Measurements from ENCODE around the gene EXOC6B.

EXOC6B gene

DNA sequence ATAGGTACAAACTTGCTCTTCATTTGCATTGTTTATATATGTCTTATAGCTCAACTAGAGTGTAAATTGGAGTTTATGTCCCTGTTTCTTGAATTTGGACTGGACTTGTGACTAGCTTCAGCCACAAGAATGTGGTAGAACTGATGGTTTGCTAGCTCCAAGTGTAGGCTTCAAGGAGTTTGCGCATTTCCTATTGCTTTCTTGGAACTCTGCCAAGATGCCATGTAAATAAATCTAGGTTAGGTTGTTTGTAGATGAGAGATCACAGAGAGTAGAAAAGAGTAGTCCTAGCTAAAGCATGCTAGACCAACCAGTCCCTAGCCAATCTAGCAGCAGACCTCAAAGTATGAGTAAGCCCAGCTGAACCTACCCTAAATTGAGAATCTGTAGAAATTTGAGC, 495.2 kb downstream of the EXOC6B start:
- FAIRE-seq (no peak), DNase-seq (ENCODE audit: insufficient read length, low spot score) (no peak)
- TF ChIP-seq SPI1 (IDR thresholded peaks at IDR 0.05; ENCODE audit: low read depth, low read length): no peak
- no peak for TF ChIP-seq POLR2A (IDR thresholded peaks at IDR 0.05; ENCODE audit: low read depth, low read length)
- no peak for TF ChIP-seq POU2F2 (IDR thresholded peaks at IDR 0.05; ENCODE audit: low read depth, low read length)
- TF ChIP-seq TAF1 (IDR thresholded peaks at IDR 0.05; ENCODE audit: low read depth, low read length): no peak
- TF ChIP-seq PAX5 (IDR thresholded peaks at IDR 0.05; ENCODE audit: insufficient read depth, low read length, severe bottlenecking): no peak
- TF ChIP-seq POLR2AphosphoS5 (IDR thresholded peaks at IDR 0.05; ENCODE audit: low read depth, low read length): no peak

DNA sequence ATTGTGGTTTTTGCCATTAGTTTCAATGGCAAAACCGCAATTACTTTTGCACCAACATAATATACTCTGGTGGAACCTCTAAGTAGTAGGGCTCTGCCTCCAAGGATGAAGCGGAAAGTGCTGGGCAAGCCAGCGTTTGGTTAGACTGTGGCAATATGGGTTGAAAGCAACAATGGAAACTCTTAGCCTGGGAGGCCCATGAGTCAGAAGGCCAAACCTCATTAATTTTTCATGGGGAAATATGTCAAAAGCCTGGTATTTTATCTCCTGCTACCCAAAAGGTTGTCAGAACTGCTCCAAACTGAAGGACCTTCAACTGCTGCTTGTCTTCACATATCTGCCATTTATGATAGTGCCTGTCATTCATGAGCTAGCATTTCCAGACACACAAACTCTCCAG, 499.1 kb downstream of the EXOC6B start:
- TF ChIP-seq SPI1 (IDR thresholded peaks at IDR 0.05; ENCODE audit: low read depth, low read length) (no peak), TAF1 (IDR thresholded peaks at IDR 0.05; ENCODE audit: low read depth, low read length) (no peak), POU2F2 (IDR thresholded peaks at IDR 0.05; ENCODE audit: low read depth, low read length) (no peak), PAX5 (IDR thresholded peaks at IDR 0.05; ENCODE audit: insufficient read depth, low read length, severe bottlenecking) (no peak), POLR2A (IDR thresholded peaks at IDR 0.05; ENCODE audit: low read depth, low read length) (no peak), POLR2AphosphoS5 (IDR thresholded peaks at IDR 0.05; ENCODE audit: low read depth, low read length) (no peak)
- DNase-seq (ENCODE audit: insufficient read length, low spot score) (no peak), FAIRE-seq (no peak)

DNA sequence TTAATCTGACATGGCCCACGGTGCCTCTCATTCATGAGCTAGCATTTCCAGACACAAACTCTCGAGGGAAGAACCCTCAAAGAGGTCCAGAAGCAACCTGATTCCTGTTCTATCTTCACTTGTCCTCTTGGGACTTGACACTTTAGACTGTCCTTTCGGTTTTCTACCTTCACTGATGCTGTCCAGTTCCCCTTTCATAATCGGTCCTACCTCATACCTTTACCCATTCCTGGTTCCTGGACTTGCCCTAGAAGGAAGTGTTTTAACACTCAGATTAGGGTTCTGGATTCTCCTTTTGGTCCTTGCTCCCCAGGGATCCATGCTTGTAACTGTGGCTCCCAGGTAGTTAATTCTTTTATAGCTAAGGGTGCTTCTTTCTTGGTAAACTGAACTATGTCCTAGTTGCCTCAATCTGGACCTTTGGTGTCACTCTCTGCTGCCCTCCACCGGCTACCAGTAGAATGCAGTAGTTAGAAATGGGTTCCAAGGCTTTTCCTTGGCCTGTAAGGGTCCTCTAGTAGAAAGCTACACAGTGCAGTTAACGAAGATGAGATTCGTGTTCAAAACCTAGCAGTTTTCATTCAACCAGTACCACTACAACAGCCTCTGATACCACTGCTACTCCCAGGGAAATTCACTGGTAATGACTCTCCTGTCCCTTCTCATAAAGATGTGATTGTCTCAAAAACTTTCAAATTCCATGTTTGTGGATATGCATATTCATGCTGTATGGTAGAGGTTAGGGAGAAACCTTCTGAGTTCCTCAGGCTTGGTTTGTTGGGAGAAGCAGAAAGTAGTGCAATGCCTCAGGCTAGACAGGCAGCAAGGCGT, 500.0 kb downstream of the EXOC6B start:
- DNase-seq (ENCODE audit: insufficient read length, low spot score) (no peak), FAIRE-seq (no peak)
- no peak for TF ChIP-seq PAX5 (IDR thresholded peaks at IDR 0.05; ENCODE audit: insufficient read depth, low read length, severe bottlenecking)
- no peak for TF ChIP-seq TAF1 (IDR thresholded peaks at IDR 0.05; ENCODE audit: low read depth, low read length)
- no peak for TF ChIP-seq SPI1 (IDR thresholded peaks at IDR 0.05; ENCODE audit: low read depth, low read length)
- TF ChIP-seq POLR2A (IDR thresholded peaks at IDR 0.05; ENCODE audit: low read depth, low read length): no peak
- TF ChIP-seq POLR2AphosphoS5 (IDR thresholded peaks at IDR 0.05; ENCODE audit: low read depth, low read length): no peak
- TF ChIP-seq POU2F2 (IDR thresholded peaks at IDR 0.05; ENCODE audit: low read depth, low read length): no peak

DNA sequence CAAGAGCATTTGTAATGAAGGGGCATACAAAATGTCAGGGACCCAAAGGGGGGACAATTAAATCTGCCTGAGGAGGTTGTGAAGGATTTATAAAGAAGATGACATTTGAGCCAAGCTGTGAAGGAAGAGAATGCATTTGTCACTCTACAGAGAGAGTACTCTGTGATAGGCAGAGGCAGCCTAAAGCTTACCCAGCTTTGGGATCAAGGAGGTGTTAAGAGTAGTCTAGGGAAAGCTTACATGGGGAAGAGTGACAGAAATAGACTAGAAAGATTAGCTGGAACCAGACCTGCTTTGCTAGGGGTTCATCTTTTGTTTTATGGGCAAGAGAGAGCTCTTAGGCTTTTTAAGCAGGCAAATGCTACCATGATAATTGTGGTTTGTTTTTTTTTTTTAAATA, 509.1 kb downstream of the EXOC6B start:
- FAIRE-seq: no peak
- DNase-seq (ENCODE audit: insufficient read length, low spot score): no peak
- TF ChIP-seq POU2F2 (IDR thresholded peaks at IDR 0.05; ENCODE audit: low read depth, low read length) (no peak), TAF1 (IDR thresholded peaks at IDR 0.05; ENCODE audit: low read depth, low read length) (no peak), SPI1 (IDR thresholded peaks at IDR 0.05; ENCODE audit: low read depth, low read length) (no peak), POLR2AphosphoS5 (IDR thresholded peaks at IDR 0.05; ENCODE audit: low read depth, low read length) (no peak), POLR2A (IDR thresholded peaks at IDR 0.05; ENCODE audit: low read depth, low read length) (no peak), PAX5 (IDR thresholded peaks at IDR 0.05; ENCODE audit: insufficient read depth, low read length, severe bottlenecking) (no peak)

DNA sequence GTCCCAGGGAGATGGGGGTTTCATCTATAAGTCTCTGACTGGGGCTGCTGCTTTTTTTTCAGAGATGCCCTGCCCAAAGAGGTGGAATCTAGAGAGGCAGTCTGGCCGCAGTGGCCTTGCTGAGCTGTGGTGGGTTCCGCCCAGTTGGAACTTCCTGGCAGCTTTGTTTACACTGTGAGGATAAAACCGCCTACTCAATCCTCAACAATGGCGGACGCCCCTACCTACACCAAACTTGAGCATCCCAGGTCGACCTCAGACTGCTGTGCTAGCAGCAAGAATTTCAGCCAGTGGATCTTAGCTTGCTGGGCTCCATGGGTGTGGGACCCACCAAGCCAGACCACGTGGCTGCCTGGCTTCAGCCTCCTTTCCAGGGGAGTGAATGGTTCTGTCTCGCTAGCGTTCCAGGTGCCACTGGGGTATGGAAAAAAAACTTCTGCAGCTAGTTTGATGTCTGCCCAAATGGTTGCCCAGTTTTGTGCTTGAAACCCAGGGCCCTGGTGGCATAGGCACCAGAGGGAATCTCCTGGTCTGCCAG, 525.6 kb downstream of the EXOC6B start:
- DNase-seq (ENCODE audit: insufficient read length, low spot score): no peak
- TF ChIP-seq POU2F2 (IDR thresholded peaks at IDR 0.05; ENCODE audit: low read depth, low read length): no peak
- no peak for TF ChIP-seq POLR2A (IDR thresholded peaks at IDR 0.05; ENCODE audit: low read depth, low read length)
- TF ChIP-seq TAF1 (IDR thresholded peaks at IDR 0.05; ENCODE audit: low read depth, low read length): no peak
- TF ChIP-seq PAX5 (IDR thresholded peaks at IDR 0.05; ENCODE audit: insufficient read depth, low read length, severe bottlenecking): no peak
- no peak for TF ChIP-seq SPI1 (IDR thresholded peaks at IDR 0.05; ENCODE audit: low read depth, low read length)
- TF ChIP-seq POLR2AphosphoS5 (IDR thresholded peaks at IDR 0.05; ENCODE audit: low read depth, low read length): no peak
- no peak for FAIRE-seq

DNA sequence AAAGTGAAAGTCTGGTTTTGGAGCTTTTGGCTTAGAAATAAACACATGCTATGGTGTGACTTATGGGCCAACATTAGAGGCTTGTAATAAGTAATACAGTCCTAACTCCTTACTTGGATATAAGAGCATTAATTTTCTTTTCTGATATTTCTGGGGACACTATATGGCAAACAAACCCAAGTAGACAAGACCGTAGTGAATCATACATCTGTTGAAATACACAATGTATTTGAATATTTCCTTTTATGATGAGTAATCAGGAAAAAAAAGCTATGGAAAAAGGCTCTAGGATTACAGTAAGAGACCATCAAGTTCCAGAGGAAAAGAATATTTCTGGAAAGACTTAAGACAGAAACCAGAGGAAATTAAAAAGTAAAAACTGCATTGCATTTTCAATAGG, 532.2 kb downstream of the EXOC6B start:
- TF ChIP-seq POLR2AphosphoS5 (IDR thresholded peaks at IDR 0.05; ENCODE audit: low read depth, low read length) (no peak), POU2F2 (IDR thresholded peaks at IDR 0.05; ENCODE audit: low read depth, low read length) (no peak), POLR2A (IDR thresholded peaks at IDR 0.05; ENCODE audit: low read depth, low read length) (no peak), PAX5 (IDR thresholded peaks at IDR 0.05; ENCODE audit: insufficient read depth, low read length, severe bottlenecking) (no peak), SPI1 (IDR thresholded peaks at IDR 0.05; ENCODE audit: low read depth, low read length) (no peak), TAF1 (IDR thresholded peaks at IDR 0.05; ENCODE audit: low read depth, low read length) (no peak)
- FAIRE-seq: no peak
- no peak for DNase-seq (ENCODE audit: insufficient read length, low spot score)

DNA sequence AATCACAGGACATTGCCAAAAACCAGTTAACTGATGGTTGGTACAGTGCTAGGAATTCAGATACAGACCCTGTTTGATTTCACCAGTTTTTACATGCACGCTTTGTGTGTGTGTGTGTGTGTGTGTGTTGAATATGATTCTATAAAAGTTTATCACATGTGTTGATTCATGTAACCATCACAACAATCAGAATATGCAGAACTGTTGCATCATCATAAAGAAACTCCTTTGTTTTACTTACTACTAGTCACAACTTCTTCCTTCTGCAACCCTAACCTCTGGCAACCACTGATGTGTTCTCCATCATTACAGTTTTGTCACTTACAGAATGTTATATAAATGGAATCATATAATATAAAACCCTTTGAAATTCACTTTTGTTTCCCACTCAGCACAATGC, 533.4 kb downstream of the EXOC6B start:
- DNase-seq (ENCODE audit: insufficient read length, low spot score) (no peak), FAIRE-seq (no peak)
- TF ChIP-seq POLR2AphosphoS5 (IDR thresholded peaks at IDR 0.05; ENCODE audit: low read depth, low read length) (no peak), POU2F2 (IDR thresholded peaks at IDR 0.05; ENCODE audit: low read depth, low read length) (no peak), TAF1 (IDR thresholded peaks at IDR 0.05; ENCODE audit: low read depth, low read length) (no peak), POLR2A (IDR thresholded peaks at IDR 0.05; ENCODE audit: low read depth, low read length) (no peak), SPI1 (IDR thresholded peaks at IDR 0.05; ENCODE audit: low read depth, low read length) (no peak), PAX5 (IDR thresholded peaks at IDR 0.05; ENCODE audit: insufficient read depth, low read length, severe bottlenecking) (no peak)

DNA sequence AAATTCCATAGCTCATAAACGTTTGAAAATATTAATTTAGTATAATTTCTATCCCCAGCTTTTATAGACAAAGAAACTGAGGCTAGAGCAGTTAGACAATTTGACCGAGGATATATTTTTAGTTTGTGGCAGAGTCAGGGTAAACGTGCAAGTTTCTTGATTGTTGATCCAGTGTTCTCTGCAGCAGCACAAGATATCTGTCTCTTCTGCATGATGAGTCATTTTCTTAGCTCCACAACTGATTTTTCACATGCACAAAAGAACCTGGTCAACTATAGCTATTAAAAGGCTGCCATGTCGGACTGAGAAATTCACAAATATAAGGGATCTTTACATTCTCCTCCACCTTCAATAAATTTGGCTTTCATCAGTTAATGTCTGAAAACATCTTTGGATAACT, 534.8 kb downstream of the EXOC6B start:
- FAIRE-seq (no peak), DNase-seq (ENCODE audit: insufficient read length, low spot score) (no peak)
- TF ChIP-seq TAF1 (IDR thresholded peaks at IDR 0.05; ENCODE audit: low read depth, low read length) (no peak), POU2F2 (IDR thresholded peaks at IDR 0.05; ENCODE audit: low read depth, low read length) (no peak), POLR2AphosphoS5 (IDR thresholded peaks at IDR 0.05; ENCODE audit: low read depth, low read length) (no peak), SPI1 (IDR thresholded peaks at IDR 0.05; ENCODE audit: low read depth, low read length) (no peak), POLR2A (IDR thresholded peaks at IDR 0.05; ENCODE audit: low read depth, low read length) (no peak), PAX5 (IDR thresholded peaks at IDR 0.05; ENCODE audit: insufficient read depth, low read length, severe bottlenecking) (no peak)

DNA sequence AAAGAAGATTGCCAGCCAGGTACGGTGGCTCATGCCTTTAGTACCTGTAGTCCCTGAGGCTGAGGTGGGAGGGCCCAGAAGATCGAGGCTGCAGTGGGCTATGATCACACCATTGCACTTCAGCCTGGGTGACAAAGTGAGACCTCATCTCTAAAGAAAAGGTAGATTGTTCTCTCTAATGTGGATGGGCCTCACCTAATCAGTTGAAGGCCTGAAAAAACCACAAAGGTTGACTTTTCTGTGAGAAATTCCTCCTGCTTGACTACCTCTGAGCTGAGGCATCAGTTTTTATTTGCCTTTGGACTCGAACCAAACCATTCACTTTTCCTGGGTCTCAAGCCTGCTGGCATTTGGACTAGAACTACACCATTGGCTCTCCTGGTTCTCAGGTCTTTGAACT, 536.1 kb downstream of the EXOC6B start:
- FAIRE-seq: no peak

More for the DNA sequence above, 536.1 kb downstream of the EXOC6B start:
- TF ChIP-seq TAF1 (IDR thresholded peaks at IDR 0.05; ENCODE audit: low read depth, low read length): no peak
- TF ChIP-seq POLR2A (IDR thresholded peaks at IDR 0.05; ENCODE audit: low read depth, low read length): no peak
- no peak for TF ChIP-seq SPI1 (IDR thresholded peaks at IDR 0.05; ENCODE audit: low read depth, low read length)
- TF ChIP-seq POU2F2 (IDR thresholded peaks at IDR 0.05; ENCODE audit: low read depth, low read length): no peak
- no peak for TF ChIP-seq POLR2AphosphoS5 (IDR thresholded peaks at IDR 0.05; ENCODE audit: low read depth, low read length)
- TF ChIP-seq PAX5 (IDR thresholded peaks at IDR 0.05; ENCODE audit: insufficient read depth, low read length, severe bottlenecking): no peak
- DNase-seq (ENCODE audit: insufficient read length, low spot score): no peak

All from GM12891 (cell line).